Glutamatergic neuron (in vitro differentiated cells): ENCODE data around the gene ALB. TPM values are rescaled to one million over a fixed set of nuclear protein-coding genes. Genes with fewer than 3 reads are reported as not detected.

Experiments
- DNase-seq: peaks from one replicate; pipeline ENCODE4 v3.0.0; 2022
- H3K27ac Mint-ChIP-seq: one replicate; pipeline ENCODE4 v1.8.0; 2020; ENCODE audit warnings: mild to moderate bottlenecking, mixed read lengths, inconsistent platforms; ENCODE audit not compliant: unreplicated experiment
- H3K27me3 Mint-ChIP-seq: one replicate; pipeline ENCODE4 v1.8.0; 2020; ENCODE audit warnings: mild to moderate bottlenecking, moderate library complexity, mixed read lengths, inconsistent platforms; ENCODE audit not compliant: unreplicated experiment
- H3K36me3 Mint-ChIP-seq: one replicate; pipeline ENCODE4 v1.8.0; 2020; ENCODE audit warnings: mild to moderate bottlenecking, mixed read lengths, inconsistent platforms; ENCODE audit not compliant: unreplicated experiment
- H3K4me1 Mint-ChIP-seq: one replicate; pipeline ENCODE4 v1.8.0; 2020; ENCODE audit warnings: mild to moderate bottlenecking, low read depth, mixed read lengths, inconsistent platforms; ENCODE audit not compliant: unreplicated experiment
- H3K4me3 Mint-ChIP-seq: one replicate; pipeline ENCODE4 v1.8.0; 2020; ENCODE audit warnings: mild to moderate bottlenecking, mixed read lengths, inconsistent platforms; ENCODE audit not compliant: unreplicated experiment
- H3K9me3 Mint-ChIP-seq: one replicate; pipeline ENCODE4 v1.8.0; 2020; ENCODE audit warnings: mild to moderate bottlenecking, moderate library complexity, mixed read lengths, inconsistent platforms; ENCODE audit not compliant: unreplicated experiment
- CTCF ChIP-seq: fragments of 200-600 bp; sonication (generic); IDR thresholded peaks from one replicate; pipeline ENCODE4 v1.5.0; 2021; ENCODE audit not compliant: partially characterized antibody, unreplicated experiment
- total RNA-seq: library from RNA; stranded (reverse); fragmentation: NEBNext Ultra II Directional; extraction: Animal tissue kit (Norgen Biotek cat#: 25700); gene quantifications from one replicate; pipeline ENCODE4 v1.2.1, GENCODE V29; 2021; ENCODE audit not compliant: unreplicated experiment

The ALB gene
- total RNA-seq, 1 donor from 2014 or later: not detected

- no peak for TF ChIP-seq CTCF
- Mint-ChIP-seq H3K4me3 (no peak overlapping the region), H3K27me3 (peaks cover 2% of the 10 kb centered on the region), H3K9me3 (no peaks in the 10 kb centered on the region), H3K27ac (no peak overlapping the region), H3K4me1 (no peaks in the 10 kb centered on the region), H3K36me3 (no peaks in the 10 kb centered on the region)
- no peak for DNase-seq
Measured at GRCh38 chr4:73419106-73420038, 15.3 kb downstream of the ALB start.

- DNase-seq: no peak
Measured at GRCh38 chr4:73420615-73421014, 16.5 kb downstream of the ALB start.

GRCh38 chr4:73421708-73422457, 17.8 kb downstream of the ALB start:
- Mint-ChIP-seq H3K27ac (no peak overlapping the region), H3K9me3 (no peaks in the 10 kb centered on the region), H3K27me3 (peaks cover 2% of the 10 kb centered on the region), H3K4me1 (no peaks in the 10 kb centered on the region), H3K4me3 (no peak overlapping the region), H3K36me3 (no peaks in the 10 kb centered on the region)
- no peak for TF ChIP-seq CTCF
- no peak for DNase-seq

More at GRCh38 chr4:73420615-73421014, 16.5 kb downstream of the ALB start:
- Mint-ChIP-seq H3K4me3 (no peak overlapping the region), H3K9me3 (no peaks in the 10 kb centered on the region), H3K27ac (no peak overlapping the region), H3K27me3 (peaks cover 2% of the 10 kb centered on the region), H3K4me1 (no peaks in the 10 kb centered on the region), H3K36me3 (no peaks in the 10 kb centered on the region)
- no peak for TF ChIP-seq CTCF

GRCh38 chr4:73422458-73422752, 18.3 kb downstream of the ALB start:
- no peaks in the 10 kb centered on the region for H3K4me1 Mint-ChIP-seq

More at GRCh38 chr4:73422458-73422752, 18.3 kb downstream of the ALB start:
- Mint-ChIP-seq H3K9me3 (no peaks in the 10 kb centered on the region), H3K36me3 (no peaks in the 10 kb centered on the region), H3K27ac (no peak overlapping the region), H3K27me3 (peaks cover 2% of the 10 kb centered on the region), H3K4me3 (no peak overlapping the region)
- DNase-seq: no peak
- TF ChIP-seq CTCF: no peak
